ENCODE measurements around the gene JAZF1.

JAZF1 gene

DNA sequence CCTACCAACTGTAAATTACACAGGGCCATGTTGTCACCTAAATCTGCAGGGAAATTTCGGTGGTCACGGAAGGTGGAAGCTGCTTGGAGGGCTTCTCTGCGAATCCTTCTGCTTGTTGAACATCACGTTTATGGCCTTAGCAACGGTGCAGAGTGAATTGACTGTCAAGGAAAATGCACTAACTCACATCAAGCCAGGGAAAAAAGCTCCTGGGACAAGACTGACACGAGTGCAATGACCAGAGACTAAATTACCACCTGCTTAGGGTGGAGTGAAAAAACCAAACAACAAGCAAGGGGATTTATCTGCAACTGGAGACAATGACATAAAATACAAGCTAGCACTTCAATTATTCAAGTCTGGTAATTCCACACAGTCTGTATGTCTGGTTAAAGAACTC, 211.2 kb downstream of the JAZF1 start:
- DNase-seq (ENCODE audit: low read depth, low spot score): no peak

DNA sequence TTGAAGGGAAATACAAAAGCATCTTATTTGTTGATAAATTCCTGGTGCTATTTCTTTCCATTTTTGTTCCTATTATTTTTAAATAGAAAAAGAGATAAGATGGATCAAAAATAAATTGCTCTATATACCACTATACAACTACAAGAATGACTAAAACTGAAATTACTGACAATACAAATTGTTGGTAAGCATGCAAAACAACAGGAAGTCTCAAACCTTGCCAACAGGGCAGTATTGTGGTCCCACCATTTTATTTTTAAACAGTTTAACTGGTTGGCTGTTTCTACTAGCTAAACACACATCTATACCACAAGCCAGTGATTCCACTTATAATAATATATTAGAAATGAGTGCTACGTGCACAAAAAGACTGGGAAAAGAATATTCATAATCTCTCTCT, 213.0 kb downstream of the JAZF1 start:
- DNase-seq (ENCODE audit: low read depth, low spot score): no peak

DNA sequence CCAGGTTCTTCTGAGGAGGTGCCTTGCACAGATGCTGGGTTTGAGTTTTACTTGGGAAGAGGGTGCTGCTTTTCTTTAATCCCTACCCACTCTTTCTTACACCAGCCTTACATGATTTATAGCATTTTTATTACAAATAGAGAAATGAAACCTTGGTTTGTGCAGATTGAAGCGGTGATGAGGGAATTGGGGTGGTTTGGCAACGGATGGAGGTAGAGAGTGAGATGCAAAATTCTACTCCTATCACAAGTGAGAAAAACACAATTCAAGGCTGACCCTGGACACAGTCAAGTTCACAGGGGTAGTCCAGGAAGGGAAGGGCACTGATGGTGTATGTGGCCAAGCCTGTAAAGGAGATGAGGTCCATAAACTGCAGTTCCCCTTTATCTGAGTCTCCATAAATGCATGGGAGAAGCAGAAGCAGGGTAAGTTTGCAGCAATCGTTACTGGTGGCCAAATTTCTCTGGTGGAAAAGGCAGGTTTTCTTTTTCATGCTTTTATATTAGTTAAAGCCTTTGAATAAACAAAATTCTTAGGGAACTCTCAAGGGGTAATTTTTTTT, 214.3 kb downstream of the JAZF1 start:
- DNase-seq (ENCODE audit: low read depth, low spot score): no peak

DNA sequence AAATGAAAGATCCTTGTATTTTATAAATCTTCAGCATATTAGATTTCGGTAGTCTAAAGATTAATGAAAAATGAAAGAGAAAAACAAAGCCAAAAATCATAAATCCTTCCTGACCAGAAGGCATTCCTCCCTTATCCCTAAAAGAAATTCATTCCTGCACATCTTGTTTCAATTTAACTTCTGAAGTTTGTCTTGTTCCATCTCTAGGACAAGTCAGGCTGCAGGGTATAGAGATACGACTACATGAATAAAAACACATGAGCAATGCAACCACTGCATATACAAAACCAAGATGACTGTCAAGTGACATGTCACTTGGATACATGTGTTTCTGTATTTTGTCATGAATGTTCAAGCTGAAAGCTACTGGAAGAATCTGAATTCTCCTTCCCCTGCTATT, 214.9 kb downstream of the JAZF1 start:
- DNase-seq (ENCODE audit: low read depth, low spot score): no peak

DNA sequence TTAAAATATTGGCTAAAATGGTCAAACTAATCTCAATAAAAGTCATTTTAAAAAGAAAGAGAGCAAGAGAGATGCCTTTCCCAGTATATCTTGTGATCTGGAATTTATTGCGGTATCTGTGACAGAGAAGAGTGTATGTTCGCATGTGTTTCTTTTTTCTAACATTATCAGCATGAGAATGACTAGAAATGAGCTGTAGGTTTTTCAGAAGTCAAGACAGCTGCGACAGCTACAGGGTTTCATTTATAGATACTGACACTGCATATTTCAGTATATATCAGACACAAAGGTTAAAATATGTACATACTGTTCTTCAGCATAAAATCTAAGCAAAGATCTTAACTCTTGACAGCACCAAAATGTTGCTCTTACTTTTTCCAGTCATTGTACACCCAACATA, 215.8 kb downstream of the JAZF1 start:
- DNase-seq (ENCODE audit: low read depth, low spot score): no peak

DNA sequence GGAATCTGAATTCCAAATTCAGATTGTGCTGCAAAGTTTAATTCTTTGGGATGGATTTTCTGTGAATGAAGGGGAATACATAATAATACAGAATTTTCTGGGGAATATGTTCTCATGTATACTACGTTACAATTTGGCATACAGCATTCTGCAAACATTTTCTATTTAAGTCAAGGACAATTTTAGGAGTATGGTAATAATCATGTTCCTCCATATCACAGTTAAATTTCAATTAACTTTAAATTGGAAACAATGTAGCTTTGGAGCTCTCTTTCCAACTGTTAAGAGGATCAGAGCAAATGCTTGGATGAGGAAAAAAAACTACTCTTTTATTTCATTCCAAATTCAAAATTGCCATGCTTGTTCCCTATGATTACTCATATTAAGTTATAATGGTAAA, 217.5 kb downstream of the JAZF1 start:
- no peak for DNase-seq (ENCODE audit: low read depth, low spot score)

DNA sequence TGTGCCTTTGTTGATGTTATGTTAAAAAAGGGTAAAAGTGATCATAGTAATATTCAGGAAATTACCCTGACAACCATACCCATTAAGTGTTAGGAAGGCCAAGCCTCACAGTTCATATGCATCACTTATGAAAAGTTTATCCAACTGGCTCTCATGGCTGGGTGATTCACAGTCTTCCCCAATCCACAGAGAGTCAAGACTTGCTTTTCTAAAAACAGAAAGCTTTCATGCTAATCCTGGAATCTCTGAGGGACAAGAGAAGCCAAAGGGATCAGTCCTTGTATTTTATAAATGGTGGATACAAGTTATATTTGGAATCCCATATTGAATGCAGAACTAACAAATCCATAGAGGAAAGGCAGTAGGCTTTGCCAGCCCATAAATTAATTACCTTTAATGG, 218.3 kb downstream of the JAZF1 start:
- no peak for DNase-seq (ENCODE audit: low read depth, low spot score)

DNA sequence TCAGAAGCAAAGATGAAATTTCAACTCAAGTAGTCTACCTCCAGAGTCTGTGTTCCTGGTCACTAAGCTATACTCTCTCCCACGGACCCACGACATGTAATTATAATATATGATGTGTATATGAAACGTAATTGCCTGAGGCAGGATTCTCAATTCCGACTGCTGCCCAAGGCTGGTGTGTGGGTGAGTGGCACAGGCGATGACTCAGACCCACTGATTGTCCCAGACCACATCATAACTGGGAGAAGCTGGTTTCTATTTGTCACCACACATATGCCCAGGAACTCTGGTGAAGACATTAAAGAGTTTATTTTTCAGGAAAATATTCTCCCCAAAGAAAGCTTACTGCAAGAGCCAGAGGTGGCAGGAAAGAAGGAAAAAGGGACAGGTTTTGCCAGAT, 219.3 kb downstream of the JAZF1 start:
- no peak for DNase-seq (ENCODE audit: low read depth, low spot score)

DNA sequence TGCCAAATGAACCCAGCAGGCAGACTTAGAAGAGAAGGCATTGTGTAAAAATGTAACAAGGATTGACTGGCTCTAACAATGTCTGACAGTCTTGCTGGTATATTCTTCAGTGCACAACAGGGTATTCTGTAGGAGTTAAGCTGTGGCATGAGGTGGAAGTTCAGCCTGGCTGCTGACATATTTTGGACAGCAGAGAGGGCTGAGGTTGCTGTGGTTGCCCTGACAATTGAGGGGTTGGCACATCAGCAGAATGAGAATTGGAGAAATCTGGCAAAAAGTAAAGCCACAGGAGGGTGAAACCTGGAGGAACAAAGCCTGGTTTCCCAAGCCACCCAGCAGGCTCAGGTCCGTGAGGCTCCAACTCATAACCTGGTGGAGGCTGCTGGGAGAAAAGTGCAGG, 220.2 kb downstream of the JAZF1 start:
- no peak for DNase-seq (ENCODE audit: low read depth, low spot score)

DNA sequence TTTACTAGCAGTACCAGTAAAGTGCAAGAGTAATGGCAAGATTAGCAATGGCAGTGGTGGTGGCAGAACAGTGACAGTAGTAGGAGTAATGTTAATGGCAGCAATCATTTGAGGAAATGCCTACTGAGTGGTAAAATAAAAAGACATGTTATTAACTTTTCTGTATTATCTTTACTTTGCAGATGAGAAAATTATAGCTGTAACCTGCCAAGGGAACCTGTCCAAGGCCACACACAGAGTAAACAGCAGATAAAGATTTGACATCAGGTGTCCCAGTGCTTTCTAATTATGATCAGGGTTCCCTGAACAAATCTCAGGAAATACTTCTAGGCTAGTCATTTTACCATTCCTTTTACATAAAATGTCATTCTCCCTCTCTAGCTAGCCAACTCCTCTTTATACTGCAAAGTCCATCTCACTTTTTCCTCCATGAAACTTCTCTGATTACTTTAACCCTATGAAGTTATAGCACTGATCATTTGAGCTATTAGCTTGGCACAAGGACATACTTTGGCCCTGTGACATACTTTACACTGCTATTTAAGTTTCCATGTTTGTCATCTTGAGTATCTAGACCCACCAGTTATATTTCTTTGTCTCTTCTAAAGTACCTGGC, 221.6 kb downstream of the JAZF1 start:
- DNase-seq (ENCODE audit: low read depth, low spot score): no peak

DNA sequence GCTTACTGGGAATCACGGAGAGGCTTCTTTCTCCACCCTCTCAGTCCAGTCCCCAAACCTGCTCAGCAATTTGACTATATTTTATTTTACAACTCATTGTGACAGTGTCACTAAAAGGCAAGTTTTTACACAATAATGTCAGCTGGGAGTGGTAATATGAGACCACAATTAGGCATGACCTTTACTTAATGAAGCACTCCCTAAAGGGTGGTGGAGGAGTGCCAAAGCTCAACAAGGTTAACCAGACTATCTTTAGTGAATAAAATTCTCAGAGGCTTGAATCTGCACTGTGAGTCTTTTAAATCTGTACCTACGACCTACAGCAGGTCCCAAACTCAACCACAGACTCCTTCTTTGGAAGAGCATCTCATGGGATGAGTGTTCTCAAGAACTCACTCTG, 225.0 kb downstream of the JAZF1 start:
- no peak for DNase-seq (ENCODE audit: low read depth, low spot score)

DNA sequence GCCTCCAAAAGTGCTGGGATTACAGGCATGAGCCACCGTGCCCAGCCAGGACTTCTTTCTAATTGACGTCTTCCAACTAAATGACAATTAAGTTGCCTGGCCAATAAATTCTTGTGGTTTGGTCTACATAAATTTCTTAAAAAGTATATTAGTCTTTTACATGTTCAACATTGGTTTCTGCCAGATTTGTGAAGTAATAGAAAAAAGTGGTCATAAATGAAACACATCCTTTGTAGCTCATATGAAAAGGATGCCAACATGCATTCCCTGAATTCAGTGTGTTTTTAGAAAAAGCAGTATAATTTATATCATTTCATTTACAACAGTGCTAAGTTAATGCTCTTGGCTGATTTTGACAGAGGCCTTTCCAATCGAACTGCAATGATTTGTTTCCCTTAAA, 225.6 kb downstream of the JAZF1 start:
- DNase-seq (ENCODE audit: low read depth, low spot score): no peak

DNA sequence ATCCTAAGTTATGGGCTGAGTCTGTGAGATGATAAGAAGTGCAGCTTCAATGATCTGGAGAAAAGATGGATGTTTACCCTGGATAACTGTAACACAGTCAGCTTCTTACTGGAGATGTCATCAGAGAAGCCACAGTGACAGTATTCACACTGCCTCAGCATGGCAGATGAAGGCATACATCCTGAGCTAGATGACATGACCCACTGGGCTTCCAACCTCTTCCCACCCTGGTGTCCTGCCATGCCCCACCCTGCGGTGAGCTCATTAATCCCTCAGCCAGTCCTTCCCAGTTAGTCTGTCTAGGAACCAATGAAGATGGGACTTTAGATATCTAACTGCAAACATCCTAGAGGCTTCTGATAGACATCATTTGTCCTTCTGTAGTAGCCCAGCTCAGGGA, 226.8 kb downstream of the JAZF1 start:
- DNase-seq (ENCODE audit: low read depth, low spot score): no peak

DNA sequence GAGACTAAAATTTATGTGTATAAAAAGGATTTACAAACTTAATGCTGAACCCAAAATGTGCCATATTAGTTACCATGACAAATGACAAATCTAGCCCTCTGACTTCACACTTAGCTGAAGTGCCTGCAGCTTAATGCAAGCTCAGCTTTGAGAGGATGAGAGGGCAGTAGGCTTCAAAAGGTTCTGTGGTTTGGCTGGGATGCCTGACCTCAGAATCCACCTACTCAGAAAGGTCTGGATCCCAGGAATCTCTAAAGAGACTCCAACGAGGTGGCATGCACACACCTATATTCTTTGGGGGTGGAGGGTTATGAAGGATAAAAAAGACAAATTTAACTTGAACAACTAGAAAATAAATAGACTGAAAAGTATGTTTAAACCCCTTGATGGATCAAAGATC, 227.2 kb downstream of the JAZF1 start:
- no peak for DNase-seq (ENCODE audit: low read depth, low spot score)

DNA sequence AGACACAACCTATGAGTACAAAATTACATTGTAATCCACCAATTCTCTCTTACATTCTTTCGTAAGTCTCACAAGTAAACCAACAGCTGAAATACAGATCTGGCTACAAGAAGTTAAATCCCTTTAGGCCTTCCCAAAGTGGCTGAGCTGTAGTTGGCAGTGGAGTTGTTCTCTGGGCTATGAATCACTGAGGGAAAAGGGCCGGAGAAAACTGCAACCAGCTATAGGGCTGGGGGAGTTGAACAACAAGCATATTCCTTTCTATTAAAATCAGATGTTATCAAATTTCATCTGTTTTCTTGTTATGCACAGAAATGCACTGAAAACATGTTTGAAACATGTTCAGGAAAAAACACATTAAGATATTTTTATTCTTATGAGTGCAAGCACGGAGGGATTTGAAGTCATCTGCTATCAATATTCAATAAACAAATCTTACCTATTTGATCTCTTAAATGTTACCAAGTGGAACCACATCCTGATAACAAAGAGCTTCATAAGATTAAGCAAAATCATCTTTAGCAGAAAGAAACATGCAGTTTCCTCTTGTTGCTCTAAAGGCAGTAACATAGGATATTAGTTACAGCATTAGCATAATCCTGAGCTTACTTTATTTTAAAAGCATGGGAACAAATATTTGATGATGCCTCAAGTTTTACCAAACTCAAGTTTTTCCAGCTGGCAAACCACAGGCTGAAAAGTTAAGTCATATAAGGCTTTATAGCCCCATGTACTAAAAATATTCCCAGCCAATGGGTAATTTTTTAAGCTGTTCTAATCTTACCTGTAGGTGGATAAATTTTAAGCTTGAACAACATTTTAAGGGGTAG, 227.9 kb downstream of the JAZF1 start:
- no peak for DNase-seq (ENCODE audit: low read depth, low spot score)

DNA sequence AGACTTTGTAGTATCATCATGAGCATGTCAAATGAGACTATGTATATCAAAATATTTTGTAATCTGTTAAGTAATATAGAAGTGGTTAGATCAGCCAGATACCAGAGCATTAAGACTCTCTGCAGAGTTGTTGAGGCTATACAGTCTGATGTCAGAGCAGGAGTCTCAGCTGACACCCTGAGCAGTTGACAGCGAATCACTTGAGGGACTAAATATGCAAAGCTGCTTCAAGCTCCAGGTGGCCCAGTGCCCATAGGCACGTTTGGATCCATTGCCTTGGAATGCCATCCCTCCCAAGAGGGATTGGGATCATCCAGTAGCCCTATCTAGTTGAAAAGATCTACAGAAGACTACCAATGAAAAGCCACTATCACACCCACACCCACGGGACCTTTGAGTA, 230.5 kb downstream of the JAZF1 start:
- DNase-seq (ENCODE audit: low read depth, low spot score): no peak

DNA sequence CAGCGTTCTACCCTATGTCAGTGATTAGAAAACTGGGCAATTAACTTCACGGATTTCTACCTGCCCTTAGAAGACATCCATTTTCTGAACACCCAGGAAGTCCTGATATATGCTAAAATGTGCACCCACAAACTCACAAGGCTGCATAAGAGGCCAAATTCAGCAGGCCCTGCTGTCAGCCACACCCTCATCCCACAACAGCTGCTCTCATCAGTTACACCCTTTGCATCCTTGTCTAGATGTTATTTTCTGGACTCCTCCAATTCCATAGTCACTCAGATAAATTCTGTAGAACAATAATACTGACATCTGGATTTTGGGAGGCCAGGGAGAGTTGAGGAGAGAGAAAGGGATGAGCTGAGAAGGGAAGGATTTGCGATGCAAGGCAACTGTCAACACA, 231.7 kb downstream of the JAZF1 start:
- DNase-seq (ENCODE audit: low read depth, low spot score): no peak

DNA sequence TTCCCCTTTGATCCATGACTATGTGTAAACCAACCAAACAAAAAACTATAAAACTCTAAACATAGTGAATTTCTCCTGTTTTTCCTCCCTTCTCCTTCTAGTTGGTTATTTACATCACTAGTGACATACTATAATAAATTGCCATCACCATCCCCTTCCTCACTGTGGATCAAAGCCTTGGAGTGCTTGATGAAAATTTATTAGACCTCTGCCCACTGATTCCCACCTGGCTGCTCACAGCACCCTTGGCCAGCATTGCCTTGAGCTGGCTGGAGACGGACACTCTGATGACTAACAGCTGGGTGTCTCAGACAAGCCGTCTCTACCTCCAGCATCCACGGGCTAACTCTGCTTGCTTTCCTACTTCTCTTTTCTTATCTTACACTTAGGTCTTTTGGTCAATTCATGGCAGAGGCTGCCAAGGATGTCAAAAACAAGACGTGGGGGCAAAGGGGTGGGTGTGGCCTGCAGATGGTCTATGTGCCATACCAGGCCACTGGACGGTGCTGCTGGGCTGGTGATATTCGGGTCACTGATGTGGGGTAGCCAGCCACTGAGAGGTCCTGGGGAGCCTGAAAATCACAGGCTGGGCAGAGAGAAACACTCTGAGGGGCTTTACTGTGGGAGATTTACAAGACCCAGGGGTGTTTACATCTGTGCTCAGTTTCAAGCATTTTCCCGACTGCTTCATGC, 232.9 kb downstream of the JAZF1 start:
- DNase-seq (ENCODE audit: low read depth, low spot score): no peak

DNA sequence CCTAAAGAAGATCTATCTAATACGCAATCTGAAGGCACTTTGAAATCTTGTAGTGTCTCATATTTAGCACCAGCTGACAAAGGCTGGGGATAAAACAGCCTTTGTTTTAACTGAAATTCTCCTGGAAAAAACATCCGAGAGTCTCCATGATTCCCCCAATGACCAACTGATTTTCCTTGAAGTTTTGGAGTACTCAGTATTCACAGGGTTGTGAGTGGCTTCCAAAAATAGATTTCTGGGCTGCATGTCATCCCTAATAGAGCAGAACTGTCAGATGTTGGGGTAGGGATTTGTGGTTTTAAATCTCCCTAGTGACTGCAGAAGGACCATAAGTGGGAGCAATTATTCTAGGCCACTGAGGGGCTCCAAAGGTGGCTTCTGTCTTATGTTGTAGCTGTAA, 234.2 kb downstream of the JAZF1 start:
- no peak for DNase-seq (ENCODE audit: low read depth, low spot score)

DNA sequence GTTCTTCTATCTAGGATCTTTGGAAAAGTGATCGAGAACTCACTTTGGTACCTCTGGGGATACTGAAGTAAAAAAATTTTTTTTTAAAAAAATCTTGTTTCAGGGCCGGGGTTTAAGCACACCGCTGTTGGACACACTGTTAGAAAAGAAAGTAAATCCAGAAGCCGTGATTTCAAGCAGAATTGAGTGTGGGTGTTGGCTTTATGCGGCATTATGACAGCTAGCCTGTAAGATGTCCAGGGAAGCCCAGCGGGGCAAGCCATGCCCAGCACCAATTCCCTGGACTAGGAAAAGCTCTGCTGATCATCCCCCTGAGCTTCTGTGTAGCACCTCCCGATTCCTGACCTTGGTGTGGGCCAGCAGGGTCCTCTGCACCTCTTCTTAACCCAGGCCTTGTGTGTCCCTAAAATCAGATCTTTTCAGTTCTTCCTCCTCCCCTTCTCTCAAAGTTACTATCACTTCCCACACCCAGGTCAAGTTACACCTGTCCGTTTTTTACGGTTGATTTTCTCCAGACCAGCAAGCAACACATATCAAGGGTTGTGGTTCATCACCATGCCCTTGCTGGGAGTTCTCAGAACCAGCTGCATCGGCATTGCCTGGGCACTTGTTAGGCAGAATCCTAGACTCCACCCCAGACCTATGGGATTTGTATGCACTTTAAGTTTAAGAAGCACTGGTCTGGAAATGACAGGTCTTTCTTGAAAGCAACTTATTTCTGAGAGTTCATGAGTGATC, 235.4 kb downstream of the JAZF1 start:
- DNase-seq (ENCODE audit: low read depth, low spot score): no peak

DNA sequence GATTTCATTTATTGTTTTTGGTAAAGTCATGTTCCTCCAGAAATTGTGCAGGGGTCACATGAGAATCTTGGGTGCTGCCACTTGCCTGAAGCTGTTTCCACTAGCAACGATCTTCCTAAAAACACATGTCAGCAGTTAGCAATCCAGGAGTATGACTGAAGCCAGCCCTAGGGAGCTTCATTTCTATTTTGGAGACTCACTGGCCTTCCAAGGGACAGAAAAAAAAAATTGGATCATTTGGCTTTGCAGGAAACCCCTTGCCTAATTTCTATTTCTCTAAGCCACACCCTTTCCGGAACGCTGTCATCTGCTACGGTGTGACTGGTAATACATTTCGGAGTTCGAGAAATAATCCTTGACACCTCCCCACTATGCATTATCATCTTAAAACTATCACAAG, 236.0 kb downstream of the JAZF1 start:
- no peak for DNase-seq (ENCODE audit: low read depth, low spot score)

DNA sequence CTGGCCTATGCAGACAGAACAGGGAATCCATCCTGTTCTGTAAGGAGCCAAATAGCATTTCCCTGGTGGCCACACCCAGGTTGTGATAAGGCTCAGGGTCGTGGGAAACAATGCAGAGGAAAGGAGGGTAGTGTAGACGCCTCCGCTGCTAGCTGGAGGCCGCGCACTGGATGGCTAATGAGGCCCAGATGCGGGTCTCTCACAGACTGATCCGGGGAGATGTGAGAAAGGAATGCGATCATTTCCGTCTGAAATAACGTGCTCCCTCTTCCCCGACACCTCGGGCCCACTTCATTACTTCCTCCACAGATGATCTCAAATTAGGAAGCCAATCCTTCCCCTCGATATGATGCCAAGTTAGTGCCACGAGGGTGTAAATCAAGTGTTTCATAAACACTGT, 237.4 kb downstream of the JAZF1 start:
- DNase-seq (ENCODE audit: low read depth, low spot score): no peak

Measured in iPS DF 19.7 (cell line).